Fibroblast of pulmonary artery (primary cell): ENCODE data around the gene MACROD2.

Experiments used
- DNase-seq: peaks from one replicate; pipeline ENCODE4 v3.0.0-alpha.2; 2010; ENCODE audit warnings: low read depth
- H3K4me3 ChIP-seq: replicated peaks from 2 replicates; pipeline ENCODE4 v1.5.1; 2011; ENCODE audit warnings: low read depth, mild to moderate bottlenecking, control low read depth, low read length, moderate library complexity
- CTCF ChIP-seq: IDR thresholded peaks from 2 replicates; pipeline ENCODE4 v1.5.1; 2011; ENCODE audit warnings: mild to moderate bottlenecking, control low read depth, low read length, inconsistent platforms; ENCODE audit errors: missing control alignments

The MACROD2 gene

DNA sequence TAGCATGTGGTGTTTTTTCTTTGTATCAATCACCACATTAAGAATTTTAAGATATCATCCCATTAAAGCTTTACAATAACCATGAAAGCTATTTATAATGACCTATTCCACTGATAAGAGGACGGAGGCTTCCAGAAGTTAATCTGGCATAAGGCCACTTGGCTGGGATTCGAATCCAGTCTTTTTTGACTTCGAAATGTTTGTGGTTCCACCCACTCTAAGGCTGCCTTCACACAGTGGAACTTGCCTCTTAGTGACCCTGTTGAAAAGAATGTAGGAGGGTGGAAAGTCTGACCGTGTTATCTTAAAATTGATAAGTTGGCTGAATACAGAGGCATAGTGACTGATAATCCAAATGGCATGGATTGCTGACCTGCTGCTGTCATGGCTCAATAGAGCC is 1618.2 kb downstream of the MACROD2 start:
- no peak for DNase-seq
- TF ChIP-seq CTCF, result no peak
- H3K4me3 ChIP-seq, result no peak overlapping the region

GRCh38 chr20:15616626-15617025 is 1621.3 kb downstream of the MACROD2 start:
- H3K4me3 ChIP-seq, result no peak overlapping the region
- DNase-seq, result no peak
- TF ChIP-seq CTCF, result no peak

- no peak overlapping the region for H3K4me3 ChIP-seq
- no peak for DNase-seq
- TF ChIP-seq CTCF, result no peak
These were observed 1622.8 kb downstream of the MACROD2 start for GRCh38 chr20:15618110-15618509.

- no peak for TF ChIP-seq CTCF
- DNase-seq, result no peak
- no peak overlapping the region for H3K4me3 ChIP-seq
These were observed 1623.6 kb downstream of the MACROD2 start for GRCh38 chr20:15618912-15619311.

DNA sequence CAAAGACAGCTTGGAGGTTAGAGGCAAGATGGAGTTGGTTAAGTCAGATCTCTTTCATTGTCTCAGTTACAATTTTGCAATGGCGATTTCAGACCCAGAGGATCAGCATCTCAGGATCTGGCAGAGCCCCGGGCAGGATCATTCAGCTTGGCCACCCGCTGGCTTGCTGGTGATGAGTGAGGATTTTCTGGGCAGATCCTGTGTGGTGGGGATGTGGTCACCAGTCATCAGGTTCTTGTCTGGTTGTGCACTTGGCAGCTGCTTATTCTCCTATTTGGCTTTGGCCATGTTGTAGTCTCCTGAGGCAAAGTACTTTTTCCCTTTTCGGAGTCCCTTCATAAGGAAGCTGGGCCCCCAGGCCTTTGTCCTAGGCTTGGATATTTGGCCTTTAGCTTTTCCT is 1624.0 kb downstream of the MACROD2 start:
- DNase-seq, result no peak
- no peak for TF ChIP-seq CTCF
- no peak overlapping the region for H3K4me3 ChIP-seq

GRCh38 chr20:15619816-15620215 is 1624.5 kb downstream of the MACROD2 start:
- TF ChIP-seq CTCF, result no peak
- no peak overlapping the region for H3K4me3 ChIP-seq
- no peak for DNase-seq

DNA sequence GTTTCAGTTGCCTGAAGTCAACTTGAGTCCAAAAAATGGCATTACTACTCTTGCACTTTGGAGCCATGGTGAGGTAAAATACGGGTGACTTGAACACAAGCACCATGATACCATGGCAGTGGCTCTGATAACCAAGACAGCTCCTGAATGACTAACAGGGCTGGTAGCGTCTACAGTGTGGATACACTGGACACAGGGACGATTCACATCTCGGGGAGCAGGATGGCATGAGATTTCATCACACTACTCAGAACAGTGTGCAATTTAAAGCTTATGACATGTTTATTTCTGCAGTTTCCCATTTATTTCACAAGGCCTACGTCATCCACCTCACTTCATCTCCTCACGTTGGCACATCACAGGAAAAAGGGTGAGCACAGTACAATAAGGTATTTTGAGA is 1627.1 kb downstream of the MACROD2 start:
- TF ChIP-seq CTCF, result no peak
- DNase-seq, result no peak

More for the DNA sequence above, 1627.1 kb downstream of the MACROD2 start:
- H3K4me3 ChIP-seq, result no peak overlapping the region
